GM10847 (cell line): ENCODE measurements around the gene DOCK3.

Experiments
- POLR2A ChIP-seq: IDR thresholded peaks from 2 replicates; pipeline ENCODE4 v1.6.1; 2011; ENCODE audit not compliant: insufficient read length; ENCODE audit errors: extremely low read depth

Gene DOCK3

GRCh38 chr3:51145811-51146585 lies 471.3 kb downstream of the DOCK3 start:
- TF ChIP-seq POLR2A, result no peak

DNA sequence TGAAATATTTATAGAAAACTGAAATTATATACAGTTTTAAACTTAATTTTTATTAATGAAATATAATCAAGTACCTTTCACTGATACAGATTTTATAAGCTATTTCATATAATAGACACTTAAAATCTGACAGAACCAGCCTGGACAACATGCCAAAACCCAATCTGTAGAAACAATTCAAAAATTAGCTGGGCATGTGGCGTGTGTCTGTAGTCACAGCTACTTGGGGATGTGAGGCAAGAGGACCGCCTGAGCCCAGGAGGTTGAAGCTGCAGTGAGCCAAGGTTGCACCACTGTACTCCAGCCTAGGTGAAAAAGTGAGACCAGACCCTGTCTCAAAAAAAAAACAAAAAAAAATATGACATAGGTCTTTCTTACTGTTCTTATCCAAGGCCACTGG lies 472.1 kb downstream of the DOCK3 start:
- no peak for TF ChIP-seq POLR2A

GRCh38 chr3:51156147-51156546 lies 481.4 kb downstream of the DOCK3 start:
- TF ChIP-seq POLR2A, result no peak

GRCh38 chr3:51163051-51163450 lies 488.3 kb downstream of the DOCK3 start:
- TF ChIP-seq POLR2A, result no peak

GRCh38 chr3:51173518-51174271 lies 499.0 kb downstream of the DOCK3 start:
- TF ChIP-seq POLR2A, result no peak

- TF ChIP-seq POLR2A, result no peak
Measured at GRCh38 chr3:51176923-51177322, 502.2 kb downstream of the DOCK3 start.

- no peak for TF ChIP-seq POLR2A
Measured at GRCh38 chr3:51190199-51190598, 515.5 kb downstream of the DOCK3 start.

DNA sequence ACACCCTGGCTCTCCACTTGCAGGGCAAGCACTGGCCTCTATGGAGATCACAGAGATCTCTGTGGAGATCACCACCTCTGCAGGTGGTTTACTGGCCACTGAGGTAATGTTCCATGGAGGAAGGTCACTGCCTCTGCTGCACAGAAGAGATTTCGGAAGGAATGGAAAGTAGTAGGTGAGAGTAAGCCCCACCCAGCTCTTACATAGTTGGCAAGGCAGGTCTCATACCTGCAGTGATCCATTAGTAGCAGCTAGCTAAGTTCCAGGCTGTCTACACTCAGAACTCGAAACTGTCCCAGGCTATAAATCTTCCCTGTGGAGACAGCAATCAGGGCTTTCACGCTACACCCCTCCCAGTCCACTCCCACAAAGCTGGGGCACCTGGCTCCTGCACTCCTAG lies 516.1 kb downstream of the DOCK3 start:
- no peak for TF ChIP-seq POLR2A

DNA sequence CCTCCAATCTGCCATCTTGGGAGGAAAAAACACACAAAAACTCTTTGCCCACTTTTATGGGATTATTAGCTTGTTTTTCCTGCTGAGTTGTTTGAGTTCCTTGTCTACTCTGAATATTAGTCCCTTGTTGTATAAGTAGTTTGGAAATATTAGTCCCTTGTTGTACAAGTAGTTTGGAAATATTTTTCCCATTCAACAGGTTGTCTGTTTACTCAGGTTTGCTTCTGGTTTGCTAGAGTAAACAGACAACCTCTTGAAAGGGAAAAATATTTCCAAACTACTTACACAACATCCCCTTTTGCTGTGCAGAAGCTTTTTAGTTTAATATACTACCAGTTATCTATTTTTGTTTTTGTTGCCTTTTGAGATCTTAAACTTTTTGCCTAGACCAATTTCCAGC lies 517.0 kb downstream of the DOCK3 start:
- no peak for TF ChIP-seq POLR2A

GRCh38 chr3:51198477-51198876 lies 523.8 kb downstream of the DOCK3 start:
- TF ChIP-seq POLR2A, result no peak

- TF ChIP-seq POLR2A, result no peak
Measured at GRCh38 chr3:51216291-51216690, 541.6 kb downstream of the DOCK3 start.

DNA sequence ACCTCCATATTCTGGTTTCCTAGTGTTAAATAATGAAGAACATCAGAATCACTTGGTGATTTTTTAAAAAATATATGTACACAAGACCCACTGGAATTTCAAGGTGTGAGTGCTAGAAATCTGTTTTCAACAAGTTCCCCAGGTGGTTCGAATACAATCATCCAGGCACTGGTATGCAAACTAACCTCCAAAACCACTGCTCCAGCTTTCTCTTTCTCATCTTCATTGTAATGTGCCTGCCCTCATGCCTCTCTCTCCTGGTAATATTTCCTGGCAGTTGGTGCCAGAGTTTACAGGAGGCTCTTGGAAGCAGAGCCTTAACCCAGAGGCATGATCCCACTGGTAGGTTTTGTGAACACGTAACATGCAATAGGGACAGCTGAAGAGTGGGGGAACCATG lies 547.2 kb downstream of the DOCK3 start:
- TF ChIP-seq POLR2A, result no peak

DNA sequence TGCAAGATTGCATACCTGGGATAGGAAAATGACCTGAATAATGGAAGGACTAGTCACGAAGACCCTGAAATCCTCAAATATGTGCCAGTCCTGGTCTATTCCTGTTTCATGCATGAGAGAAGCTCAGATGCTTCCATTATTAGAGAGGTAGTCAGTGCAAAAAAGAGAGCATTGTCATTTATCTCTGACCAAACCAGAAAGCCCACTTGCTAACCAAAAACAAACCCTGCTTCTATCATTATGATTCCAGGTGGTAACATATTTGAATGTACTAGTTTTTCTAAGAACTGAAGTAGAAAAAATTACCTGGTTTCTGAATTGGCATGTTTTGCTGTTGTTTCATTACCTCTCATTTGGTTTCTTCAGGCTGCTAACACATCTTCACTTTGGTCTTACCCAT lies 549.6 kb downstream of the DOCK3 start:
- TF ChIP-seq POLR2A, result no peak

GRCh38 chr3:51224843-51225242 lies 550.1 kb downstream of the DOCK3 start:
- TF ChIP-seq POLR2A, result no peak

- no peak for TF ChIP-seq POLR2A
Measured at GRCh38 chr3:51242939-51243338, 568.2 kb downstream of the DOCK3 start.

DNA sequence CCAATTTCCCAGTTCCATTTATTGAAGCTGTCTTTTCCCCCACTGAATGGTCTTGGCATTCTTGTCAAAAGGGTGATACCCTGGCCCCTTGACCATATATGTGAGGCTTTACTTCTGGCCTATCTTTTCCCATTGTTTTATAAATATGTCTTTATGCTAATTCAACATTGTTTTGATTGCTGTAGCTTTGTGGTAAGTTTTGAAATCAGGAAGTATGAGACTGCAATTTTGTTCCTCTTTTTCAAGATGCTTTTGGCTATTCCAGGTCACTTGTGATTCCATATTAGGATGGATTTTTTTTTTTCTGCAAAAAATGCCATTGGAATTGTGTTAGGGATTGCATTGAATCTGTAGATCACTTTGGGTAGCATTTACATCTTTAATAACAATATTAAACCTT lies 569.2 kb downstream of the DOCK3 start:
- no peak for TF ChIP-seq POLR2A
